Glutamatergic neuron (in vitro differentiated cells): ENCODE results near the gene ABTB2. TPM values are rescaled to one million over a fixed set of nuclear protein-coding genes. Genes with fewer than 3 reads are reported as not detected.

ENCODE experiments used
- DNase-seq: peaks from one replicate; pipeline ENCODE4 v3.0.0; 2022
- H3K27ac Mint-ChIP-seq: one replicate; pipeline ENCODE4 v1.8.0; 2020; ENCODE audit warnings: mild to moderate bottlenecking, mixed read lengths, inconsistent platforms; ENCODE audit not compliant: unreplicated experiment
- H3K27me3 Mint-ChIP-seq: one replicate; pipeline ENCODE4 v1.8.0; 2020; ENCODE audit warnings: mild to moderate bottlenecking, moderate library complexity, mixed read lengths, inconsistent platforms; ENCODE audit not compliant: unreplicated experiment
- H3K36me3 Mint-ChIP-seq: one replicate; pipeline ENCODE4 v1.8.0; 2020; ENCODE audit warnings: mild to moderate bottlenecking, mixed read lengths, inconsistent platforms; ENCODE audit not compliant: unreplicated experiment
- H3K4me1 Mint-ChIP-seq: one replicate; pipeline ENCODE4 v1.8.0; 2020; ENCODE audit warnings: mild to moderate bottlenecking, low read depth, mixed read lengths, inconsistent platforms; ENCODE audit not compliant: unreplicated experiment
- H3K4me3 Mint-ChIP-seq: one replicate; pipeline ENCODE4 v1.8.0; 2020; ENCODE audit warnings: mild to moderate bottlenecking, mixed read lengths, inconsistent platforms; ENCODE audit not compliant: unreplicated experiment
- H3K9me3 Mint-ChIP-seq: one replicate; pipeline ENCODE4 v1.8.0; 2020; ENCODE audit warnings: mild to moderate bottlenecking, moderate library complexity, mixed read lengths, inconsistent platforms; ENCODE audit not compliant: unreplicated experiment
- total RNA-seq: library from RNA; stranded (reverse); fragmentation: NEBNext Ultra II Directional; extraction: Animal tissue kit (Norgen Biotek cat#: 25700); gene quantifications from one replicate; pipeline ENCODE4 v1.2.1, GENCODE V29; 2021; ENCODE audit not compliant: unreplicated experiment
- TF ChIP-seq, protein P1 (sequence below): fragments of 200-600 bp; sonication (generic); IDR thresholded peaks from one replicate; pipeline ENCODE4 v1.5.0; 2021; ENCODE audit not compliant: partially characterized antibody, unreplicated experiment

Gene ABTB2
- total RNA-seq, 1 donor from 2014 or later = 9.3 TPM

DNA sequence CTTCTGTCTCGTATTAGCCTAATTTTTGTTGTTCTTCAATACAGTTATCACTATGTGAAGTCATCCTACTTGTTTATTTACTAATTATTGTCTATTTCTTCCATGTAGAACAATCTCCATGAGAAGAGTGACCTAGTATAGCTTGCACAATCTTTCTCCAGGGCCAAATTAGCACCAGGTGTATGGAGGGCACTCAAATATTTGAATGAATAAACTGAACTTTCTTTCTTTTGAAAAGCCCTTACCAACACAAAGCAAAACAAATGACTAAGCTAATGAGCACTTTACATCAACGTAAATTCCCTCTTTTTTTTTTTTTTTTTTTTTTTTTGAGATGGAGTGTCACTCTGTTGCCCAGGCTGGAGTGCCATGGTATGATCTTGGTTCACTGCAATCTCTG lies 34.2 kb downstream of the ABTB2 start:
- peaks cover 2% of the 10 kb centered on the region for H3K9me3 Mint-ChIP-seq
- H3K36me3 Mint-ChIP-seq = no peaks in the 10 kb centered on the region
- no peak overlapping the region for H3K4me3 Mint-ChIP-seq
- TF ChIP-seq, protein P1, sequence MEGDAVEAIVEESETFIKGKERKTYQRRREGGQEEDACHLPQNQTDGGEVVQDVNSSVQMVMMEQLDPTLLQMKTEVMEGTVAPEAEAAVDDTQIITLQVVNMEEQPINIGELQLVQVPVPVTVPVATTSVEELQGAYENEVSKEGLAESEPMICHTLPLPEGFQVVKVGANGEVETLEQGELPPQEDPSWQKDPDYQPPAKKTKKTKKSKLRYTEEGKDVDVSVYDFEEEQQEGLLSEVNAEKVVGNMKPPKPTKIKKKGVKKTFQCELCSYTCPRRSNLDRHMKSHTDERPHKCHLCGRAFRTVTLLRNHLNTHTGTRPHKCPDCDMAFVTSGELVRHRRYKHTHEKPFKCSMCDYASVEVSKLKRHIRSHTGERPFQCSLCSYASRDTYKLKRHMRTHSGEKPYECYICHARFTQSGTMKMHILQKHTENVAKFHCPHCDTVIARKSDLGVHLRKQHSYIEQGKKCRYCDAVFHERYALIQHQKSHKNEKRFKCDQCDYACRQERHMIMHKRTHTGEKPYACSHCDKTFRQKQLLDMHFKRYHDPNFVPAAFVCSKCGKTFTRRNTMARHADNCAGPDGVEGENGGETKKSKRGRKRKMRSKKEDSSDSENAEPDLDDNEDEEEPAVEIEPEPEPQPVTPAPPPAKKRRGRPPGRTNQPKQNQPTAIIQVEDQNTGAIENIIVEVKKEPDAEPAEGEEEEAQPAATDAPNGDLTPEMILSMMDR = no peak
- H3K4me1 Mint-ChIP-seq = peaks cover 13% of the 10 kb centered on the region
- H3K27me3 Mint-ChIP-seq = no peaks in the 10 kb centered on the region
- no peak for DNase-seq
- H3K27ac Mint-ChIP-seq = no peak overlapping the region

DNA sequence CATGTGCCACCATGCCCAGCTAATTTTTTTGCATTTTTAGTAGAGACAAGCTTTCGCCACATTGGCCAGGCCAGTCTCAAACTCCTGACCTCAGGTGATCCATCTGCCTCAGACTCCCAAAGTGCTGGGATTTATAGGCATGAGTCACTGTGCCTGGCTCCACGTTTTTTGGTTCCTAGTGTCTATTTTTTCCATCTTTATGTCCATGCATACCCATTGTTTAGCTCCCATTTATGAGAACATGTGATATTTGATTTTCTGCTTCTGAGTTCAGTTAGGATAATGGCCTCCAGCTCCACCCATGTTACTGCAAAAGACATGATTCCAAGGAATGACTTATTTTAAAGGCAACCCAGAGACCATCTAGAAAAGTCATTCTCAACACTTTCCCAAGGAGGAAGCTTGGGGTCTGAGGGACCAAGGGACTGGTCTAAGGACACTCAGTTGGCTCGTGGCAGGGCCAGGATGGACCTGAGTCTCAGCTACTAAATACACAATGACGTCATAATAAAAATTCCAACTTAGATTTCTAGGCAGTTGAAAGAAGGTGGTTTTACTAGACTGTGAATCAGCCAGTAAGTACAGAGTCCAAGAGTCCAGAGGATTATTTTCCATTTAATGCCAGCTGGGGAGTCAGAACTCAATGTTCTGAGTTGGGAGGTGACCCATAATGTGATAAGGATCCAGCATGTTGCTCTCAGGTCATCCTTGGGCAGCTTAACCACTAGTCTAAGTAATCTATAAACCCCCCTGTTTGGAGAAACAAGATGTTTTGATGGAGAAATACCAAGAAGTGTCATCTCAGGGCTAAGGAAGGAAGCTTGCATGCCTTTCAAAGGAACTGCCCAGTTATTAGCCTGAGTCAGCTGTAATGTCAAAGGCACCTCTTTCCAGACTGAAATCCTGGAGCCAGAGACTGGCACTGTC lies 39.4 kb downstream of the ABTB2 start:
- Mint-ChIP-seq H3K27me3 (no peaks in the 10 kb centered on the region), H3K9me3 (no peaks in the 10 kb centered on the region), H3K4me3 (no peak overlapping the region), H3K4me1 (peaks cover 20% of the 10 kb centered on the region), H3K36me3 (no peaks in the 10 kb centered on the region), H3K27ac (no peak overlapping the region)
- TF ChIP-seq, protein P1 = no peak
- DNase-seq = no peak

DNA sequence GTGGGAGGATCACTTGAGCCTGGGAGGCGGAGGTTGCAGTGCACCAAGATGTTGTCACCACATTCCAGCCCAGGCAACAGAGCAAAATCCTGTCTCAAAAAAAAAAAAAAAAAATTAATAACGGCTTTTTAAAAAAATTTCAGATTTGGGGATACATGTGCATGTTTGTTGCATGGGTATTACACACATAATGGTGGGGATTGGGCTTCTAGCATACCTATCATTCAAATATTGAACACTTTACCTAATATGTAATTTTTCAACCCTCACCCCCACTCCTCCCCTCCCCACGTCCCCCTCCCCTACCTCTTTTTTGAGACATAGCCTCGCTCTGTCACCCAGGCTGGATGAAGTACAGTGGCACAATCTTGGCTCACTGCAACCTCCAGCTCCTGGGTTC lies 40.1 kb downstream of the ABTB2 start:
- Mint-ChIP-seq H3K36me3 (no peaks in the 10 kb centered on the region), H3K9me3 (no peaks in the 10 kb centered on the region), H3K27ac (no peak overlapping the region), H3K4me3 (no peak overlapping the region), H3K27me3 (no peaks in the 10 kb centered on the region), H3K4me1 (peaks cover 20% of the 10 kb centered on the region)
- TF ChIP-seq, protein P1 = no peak
- no peak for DNase-seq

DNA sequence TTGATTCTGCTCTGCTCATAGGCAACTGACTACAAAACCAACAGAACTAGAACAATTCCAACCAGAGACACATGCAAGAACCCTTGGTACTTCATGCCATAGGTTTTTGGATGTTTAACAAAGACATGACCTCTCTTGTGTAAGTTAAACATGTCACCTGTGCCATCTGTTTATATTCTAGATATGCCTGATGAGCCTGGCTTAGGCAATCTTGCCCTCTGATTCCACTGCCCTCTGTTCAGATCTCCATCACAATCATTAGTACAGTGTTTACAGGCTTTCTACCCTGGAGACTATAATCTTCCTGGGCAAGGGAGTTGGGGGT lies 40.8 kb downstream of the ABTB2 start:
- DNase-seq = no peak
- Mint-ChIP-seq H3K36me3 (no peaks in the 10 kb centered on the region), H3K27me3 (no peaks in the 10 kb centered on the region), H3K9me3 (no peaks in the 10 kb centered on the region), H3K4me3 (no peak overlapping the region), H3K27ac (no peak overlapping the region), H3K4me1 (peaks cover 20% of the 10 kb centered on the region)
- TF ChIP-seq, protein P1 = no peak

DNA sequence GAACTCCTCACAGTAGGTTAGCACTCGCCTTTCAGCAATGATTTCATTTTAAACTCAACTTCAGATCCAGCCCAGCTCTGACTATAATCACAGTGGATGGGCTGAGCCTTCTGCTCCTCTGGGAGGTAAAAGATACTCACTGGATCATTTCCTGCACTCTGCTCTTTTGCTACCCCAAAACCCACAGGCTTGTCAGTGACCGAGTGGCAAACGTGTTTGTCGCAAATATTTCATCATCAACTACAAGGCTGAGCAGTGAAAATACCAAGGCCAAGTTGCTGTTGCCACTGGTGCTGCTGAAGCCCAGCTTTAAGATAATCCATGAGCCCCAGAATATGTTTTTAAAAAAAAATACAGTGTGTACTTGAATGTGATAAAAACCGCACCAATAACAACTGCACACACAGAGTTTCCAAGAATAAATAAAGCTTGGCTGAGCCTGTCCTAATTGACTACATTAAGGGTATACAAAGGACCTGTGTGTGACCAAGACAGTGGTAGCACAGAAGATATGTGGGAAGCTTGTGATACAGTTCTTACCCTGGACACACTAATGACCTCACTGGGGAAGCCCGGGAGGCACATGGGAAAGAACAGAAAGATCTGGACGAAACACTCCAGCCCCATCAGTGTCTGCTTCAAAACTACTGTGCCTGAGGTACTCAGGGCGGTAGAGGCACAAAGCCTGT lies 41.3 kb downstream of the ABTB2 start:
- H3K27me3 Mint-ChIP-seq = no peaks in the 10 kb centered on the region
- no peak for DNase-seq
- TF ChIP-seq, protein P1 = no peak
- peaks cover 20% of the 10 kb centered on the region for H3K4me1 Mint-ChIP-seq
- H3K27ac Mint-ChIP-seq = no peak overlapping the region
- H3K9me3 Mint-ChIP-seq = no peaks in the 10 kb centered on the region
- H3K36me3 Mint-ChIP-seq = no peaks in the 10 kb centered on the region
- H3K4me3 Mint-ChIP-seq = no peak overlapping the region
